ENCODE data around the gene RC3H1.

Gene RC3H1

GRCh38 chr1:173889885-173890284 is 132.3 kb downstream of the RC3H1 start:
- no peak for DNase-seq (ENCODE audit: extremely low read depth in 1 of 2, low read depth in 1 of 2)

GRCh38 chr1:173888749-173889148 is 133.4 kb downstream of the RC3H1 start:
- no peak for DNase-seq (ENCODE audit: extremely low read depth in 1 of 2, low read depth in 1 of 2)

GRCh38 chr1:173887627-173888026 is 134.5 kb downstream of the RC3H1 start:
- no peak for DNase-seq (ENCODE audit: extremely low read depth in 1 of 2, low read depth in 1 of 2)

GRCh38 chr1:173886746-173887611 is 135.2 kb downstream of the RC3H1 start:
- no peak for DNase-seq (ENCODE audit: extremely low read depth in 1 of 2, low read depth in 1 of 2)

- DNase-seq (ENCODE audit: extremely low read depth in 1 of 2, low read depth in 1 of 2), result no peak
These were observed 137.5 kb downstream of the RC3H1 start for GRCh38 chr1:173884701-173885100.
